ENCODE measurements around the gene CCL5. TPM values are rescaled to one million over a fixed set of nuclear protein-coding genes. Genes with fewer than 3 reads are reported as not detected.

CCL5 gene
- total RNA-seq, 2 donors from 2014 or later: 3.6 to 4.4 TPM

DNA sequence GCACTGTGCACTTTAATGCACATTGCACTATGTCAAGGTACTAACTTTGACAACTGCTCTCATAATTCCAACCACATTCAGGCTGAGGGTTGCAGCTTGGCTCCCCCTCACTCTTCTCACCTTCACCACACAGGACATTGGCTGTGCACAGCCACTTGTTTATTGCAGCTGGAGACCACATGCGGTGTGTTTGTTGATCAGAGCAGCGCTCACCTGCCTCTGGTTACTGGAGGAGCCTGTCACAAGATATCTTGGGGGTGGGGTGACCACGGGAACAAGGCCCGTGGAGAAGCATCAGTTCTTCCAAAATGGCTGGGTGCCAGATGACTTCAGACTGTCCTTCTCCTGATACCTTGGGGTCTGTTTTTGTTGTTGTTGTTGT, 10.6 kb upstream of the CCL5 start:
- no peaks in the 10 kb centered on the region for H3K4me1 ChIP-seq
- no peak for TF ChIP-seq CTCF (IDR thresholded peaks at IDR 0.05)
- H3K9me3 ChIP-seq: no peaks in the 10 kb centered on the region
- intact Hi-C loops (cut with DNase I): no loop called here
- no peak overlapping the region for H3K9ac ChIP-seq (ENCODE audit: low read depth in 2 of 2, low read length in 2 of 2)
- no peak overlapping the region for H3K4me3 ChIP-seq
- no peak overlapping the region for H3K27ac ChIP-seq
- no peaks in the 10 kb centered on the region for H3K27me3 ChIP-seq
- peak; percentile 34 for DNase-seq
- no peaks in the 10 kb centered on the region for H3K36me3 ChIP-seq

DNA sequence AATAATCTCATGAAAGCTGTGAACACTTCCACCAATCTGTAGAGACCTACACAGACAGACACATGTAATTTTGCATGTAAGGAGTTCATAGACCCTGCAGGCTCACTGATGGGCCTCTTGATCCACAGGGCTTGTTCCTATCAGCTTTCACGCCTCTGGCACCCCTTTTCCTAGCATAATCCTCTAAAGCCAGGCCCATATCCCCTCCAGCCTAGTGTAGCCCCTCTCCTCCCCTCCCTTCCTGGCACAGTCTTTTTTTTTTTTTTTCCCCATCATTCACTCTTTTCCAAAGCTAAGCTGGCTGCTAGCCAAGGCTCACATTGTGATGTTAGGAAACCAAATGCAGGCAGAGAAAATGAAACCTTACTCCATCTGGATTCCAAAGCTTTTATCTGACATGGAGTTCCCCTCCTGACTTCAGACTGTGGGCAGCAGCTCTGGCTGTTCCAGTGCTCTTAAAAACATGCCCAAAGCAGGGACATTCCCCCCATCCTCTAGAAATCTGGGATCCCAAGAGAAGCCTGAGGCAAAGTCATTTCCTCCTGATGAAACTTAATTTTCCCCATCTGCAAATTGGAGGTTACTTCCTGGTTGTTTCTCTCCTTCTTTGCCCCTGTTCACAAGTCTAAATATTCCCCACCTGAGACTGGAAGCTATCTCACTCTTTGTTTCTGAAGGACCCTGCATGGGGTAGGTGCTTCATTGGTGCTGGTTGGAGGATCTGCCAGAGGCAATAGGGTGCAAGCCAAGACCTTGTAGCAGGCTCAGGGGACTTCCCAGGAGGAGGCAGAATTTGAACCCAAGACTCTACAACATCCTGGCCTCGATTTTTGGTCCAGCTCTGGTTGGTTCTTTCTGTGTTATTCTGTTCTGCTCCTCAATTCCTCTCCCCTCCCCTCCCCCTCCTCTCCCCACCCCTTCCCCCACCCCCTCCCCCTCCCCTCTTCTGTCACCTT, 9.9 kb upstream of the CCL5 start:
- Histone ChIP-seq H3K4me3 (no peak overlapping the region), H3K9me3 (no peaks in the 10 kb centered on the region)
- no peak for DNase-seq

DNA sequence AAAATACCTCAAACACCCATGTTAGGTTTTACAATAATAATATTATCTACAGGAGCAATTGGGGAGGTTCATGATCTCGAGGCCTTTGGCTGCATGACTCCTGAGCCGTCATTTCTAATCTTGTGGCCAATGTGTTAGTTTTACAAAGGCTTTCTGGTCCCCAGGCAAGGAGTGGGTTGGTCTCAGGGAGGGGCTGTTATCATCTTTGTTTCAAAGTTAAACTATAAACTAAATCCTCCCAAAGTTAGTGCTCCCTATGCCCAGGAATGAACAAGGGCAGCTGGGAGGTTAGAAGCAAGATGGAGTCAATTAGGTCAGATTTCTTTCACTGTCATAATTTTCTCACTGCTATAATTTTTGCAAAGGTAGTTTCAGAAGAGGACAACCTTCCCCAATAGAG, 9.1 kb upstream of the CCL5 start:
- H3K9me3 ChIP-seq: no peaks in the 10 kb centered on the region
- no peaks in the 10 kb centered on the region for H3K4me1 ChIP-seq
- TF ChIP-seq CTCF (IDR thresholded peaks at IDR 0.05): no peak
- H3K9ac ChIP-seq (ENCODE audit: low read depth in 2 of 2, low read length in 2 of 2): no peak overlapping the region
- no peaks in the 10 kb centered on the region for H3K27me3 ChIP-seq
- H3K4me3 ChIP-seq: no peak overlapping the region
- H3K36me3 ChIP-seq: no peaks in the 10 kb centered on the region
- no peak for DNase-seq
- no peak overlapping the region for H3K27ac ChIP-seq
- intact Hi-C loops (cut with DNase I): no loop called here

More for the DNA sequence above, 9.9 kb upstream of the CCL5 start:
- H3K36me3 ChIP-seq: no peaks in the 10 kb centered on the region
- no peak for TF ChIP-seq CTCF (IDR thresholded peaks at IDR 0.05)
- no peaks in the 10 kb centered on the region for H3K27me3 ChIP-seq
- intact Hi-C loops (cut with DNase I): no loop called here
- H3K4me1 ChIP-seq: no peaks in the 10 kb centered on the region
- no peak overlapping the region for H3K27ac ChIP-seq
- no peak overlapping the region for H3K9ac ChIP-seq (ENCODE audit: low read depth in 2 of 2, low read length in 2 of 2)

DNA sequence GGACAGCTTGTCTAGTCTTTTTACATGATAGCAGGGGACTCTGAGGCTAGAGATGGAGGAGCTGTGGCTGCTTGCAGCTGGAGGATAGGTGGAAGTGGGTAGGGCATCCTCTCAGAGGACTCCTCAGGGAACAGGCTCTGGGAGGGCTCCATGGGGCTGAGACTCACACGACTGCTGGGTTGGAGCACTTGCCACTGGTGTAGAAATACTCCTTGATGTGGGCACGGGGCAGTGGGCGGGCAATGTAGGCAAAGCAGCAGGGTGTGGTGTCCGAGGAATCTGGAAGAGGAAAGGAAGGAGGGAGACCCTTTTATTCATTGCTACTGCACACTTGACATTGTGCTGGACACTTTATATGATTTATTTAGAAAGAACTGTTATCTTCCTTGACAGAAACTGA, 1.8 kb downstream of the CCL5 start:
- no peaks in the 10 kb centered on the region for H3K36me3 ChIP-seq
- no peaks in the 10 kb centered on the region for H3K4me1 ChIP-seq
- no peaks in the 10 kb centered on the region for H3K27me3 ChIP-seq
- intact Hi-C loops (cut with DNase I): no loop called here
- DNase-seq: no peak
- TF ChIP-seq CTCF (IDR thresholded peaks at IDR 0.05): no peak
- H3K27ac ChIP-seq: no peak overlapping the region
- H3K9me3 ChIP-seq: no peaks in the 10 kb centered on the region
- H3K9ac ChIP-seq (ENCODE audit: low read depth in 2 of 2, low read length in 2 of 2): no peak overlapping the region
- no peak overlapping the region for H3K4me3 ChIP-seq

DNA sequence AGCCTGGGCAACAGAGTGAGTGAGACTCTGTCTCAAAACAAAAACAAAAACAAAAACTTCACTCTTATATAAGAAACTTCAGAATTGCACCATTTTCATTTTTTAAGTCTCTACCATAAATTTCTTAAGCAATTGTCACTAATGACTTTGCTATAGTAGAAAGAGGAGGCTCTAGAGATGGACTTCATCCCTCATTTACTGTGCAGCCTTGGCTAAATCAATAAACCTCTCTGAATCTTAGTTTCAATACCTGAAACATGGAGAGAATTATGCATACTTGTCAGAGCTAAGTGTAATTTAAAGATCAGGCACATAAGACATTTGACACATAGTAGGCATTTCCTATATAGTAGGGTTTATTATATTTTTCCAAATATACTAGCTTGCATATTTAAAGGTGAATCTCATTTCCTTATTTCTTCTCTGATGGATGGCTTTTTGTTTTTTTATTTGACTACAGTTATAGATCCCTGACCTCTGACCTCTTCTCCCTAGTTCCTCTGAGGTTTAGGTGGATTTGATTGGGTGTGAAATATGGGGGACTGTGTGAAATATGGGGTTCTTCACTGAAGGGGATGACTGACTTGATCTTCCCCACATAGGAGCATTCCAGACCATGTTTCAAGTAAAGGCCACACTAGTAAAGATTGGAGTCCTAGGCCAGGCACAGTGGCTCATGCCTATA, 2.7 kb downstream of the CCL5 start:
- TF ChIP-seq CTCF (IDR thresholded peaks at IDR 0.05): no peak
- H3K4me3 ChIP-seq: no peak overlapping the region

More for the DNA sequence above, 2.7 kb downstream of the CCL5 start:
- no peak for DNase-seq
- H3K36me3 ChIP-seq: no peaks in the 10 kb centered on the region
- no peak overlapping the region for H3K27ac ChIP-seq
- intact Hi-C loops (cut with DNase I): no loop called here
- H3K9ac ChIP-seq (ENCODE audit: low read depth in 2 of 2, low read length in 2 of 2): no peak overlapping the region
- H3K9me3 ChIP-seq: no peaks in the 10 kb centered on the region
- no peaks in the 10 kb centered on the region for H3K4me1 ChIP-seq
- no peaks in the 10 kb centered on the region for H3K27me3 ChIP-seq
